Embryonic facial prominence (tissue), 1 donor: ENCODE measurements around the gene MRPL37.

Experiments used
- DNase-seq: peaks from one replicate; pipeline ENCODE4 v3.0.0-alpha.2; 2016; ENCODE audit errors: extremely low spot score

Gene MRPL37

DNA sequence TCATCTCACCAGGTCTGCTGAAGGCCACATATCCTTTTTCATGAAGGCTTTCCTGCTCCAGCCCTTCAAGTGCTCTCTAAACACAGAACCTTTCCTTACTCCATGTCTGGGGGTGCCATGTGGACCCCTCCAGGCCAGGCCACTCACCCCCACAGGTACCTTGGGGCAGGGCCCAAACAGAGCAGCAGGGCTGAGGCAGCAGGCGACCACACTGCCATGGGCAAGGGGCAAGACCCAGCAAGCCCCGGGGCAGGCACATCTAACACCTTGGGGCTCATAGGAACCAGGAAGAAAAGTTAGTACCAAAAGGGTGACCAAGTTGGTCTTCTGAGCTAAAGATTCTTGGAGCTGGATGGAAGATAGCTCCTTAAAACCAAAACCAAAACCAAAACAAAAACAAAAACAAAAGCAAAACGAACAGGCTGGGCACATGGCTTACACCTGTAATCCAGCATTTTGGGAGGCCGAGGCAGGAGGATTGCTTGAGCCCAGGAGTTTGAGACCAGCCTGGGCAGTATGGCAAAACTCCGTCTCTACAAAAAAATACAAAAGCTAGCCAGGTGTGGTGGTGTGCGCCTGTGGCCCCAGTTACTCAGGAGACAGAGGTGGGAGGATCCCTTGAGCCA, 63.7 kb downstream of the MRPL37 start:
- no peak for DNase-seq

GRCh38 chr1:54265126-54265525, 65.2 kb downstream of the MRPL37 start:
- DNase-seq, result no peak

DNA sequence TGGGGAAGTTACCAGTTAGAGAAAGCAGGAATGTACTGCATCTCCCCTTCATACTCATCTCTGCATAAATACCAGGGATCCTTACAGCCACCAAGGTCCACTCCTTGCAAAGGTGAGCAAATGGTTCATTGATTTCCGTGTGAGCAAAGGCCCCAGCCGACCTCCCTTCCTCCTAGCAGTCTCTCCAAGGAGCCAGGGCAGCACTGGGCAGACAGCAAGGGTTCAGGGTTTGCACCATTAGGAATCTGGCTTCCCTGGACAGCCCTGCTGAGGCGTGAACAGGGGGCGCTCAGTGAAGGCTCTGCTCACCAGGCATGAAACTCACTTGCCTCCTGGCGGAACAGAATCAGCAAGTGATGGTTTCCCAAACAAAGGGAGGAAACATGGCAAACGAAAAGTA, 65.7 kb downstream of the MRPL37 start:
- DNase-seq, result no peak

- DNase-seq, result no peak
Measured at GRCh38 chr1:54266195-54266594, 66.2 kb downstream of the MRPL37 start.

GRCh38 chr1:54266908-54267307, 66.9 kb downstream of the MRPL37 start:
- no peak for DNase-seq
